Esophagus squamous epithelium (tissue), 4 donors: ENCODE measurements around the gene GREB1.

Experiments used
- CTCF ChIP-seq, 6 experiments: fragments of 450-650 bp in 4 of 6; fragments of 200-600 bp in 2 of 6; sonication (generic) in 2 of 6; IDR thresholded peaks; one replicate each; pipeline ENCODE4 v1.5.1; 2016 to 2019; ENCODE audit warnings: antibody characterized with exemption in 6 of 6, mild to moderate bottlenecking in 4 of 6, moderate library complexity in 4 of 6
- POLR2A ChIP-seq, 4 donors: fragments of 450-650 bp; IDR thresholded peaks; one replicate each; pipeline ENCODE4 v1.6.1; 2017; ENCODE audit warnings: antibody characterized with exemption in 4 of 4, mild to moderate bottlenecking in 4 of 4, moderate library complexity in 3 of 4

- no peak for TF ChIP-seq CTCF (IDR thresholded peaks at IDR 0.05)
- TF ChIP-seq POLR2A (IDR thresholded peaks at IDR 0.05): no peak
Measured at GRCh38 chr2:11618708-11619062, 84.8 kb downstream of the GREB1 start.
